GM19372 (cell line): ENCODE measurements around the gene BCL2A1.

ENCODE experiments used
- ATAC-seq: cut with Tn5 transposase; IDR thresholded peaks from one replicate; pipeline ENCODE4 v1.9.1; 2021; ENCODE audit warnings: mild to moderate bottlenecking, low read depth, moderate library complexity; ENCODE audit not compliant: unreplicated experiment

Gene BCL2A1

GRCh38 chr15:79990280-79990996, 19.4 kb upstream of the BCL2A1 start:
- ATAC-seq, result no peak

DNA sequence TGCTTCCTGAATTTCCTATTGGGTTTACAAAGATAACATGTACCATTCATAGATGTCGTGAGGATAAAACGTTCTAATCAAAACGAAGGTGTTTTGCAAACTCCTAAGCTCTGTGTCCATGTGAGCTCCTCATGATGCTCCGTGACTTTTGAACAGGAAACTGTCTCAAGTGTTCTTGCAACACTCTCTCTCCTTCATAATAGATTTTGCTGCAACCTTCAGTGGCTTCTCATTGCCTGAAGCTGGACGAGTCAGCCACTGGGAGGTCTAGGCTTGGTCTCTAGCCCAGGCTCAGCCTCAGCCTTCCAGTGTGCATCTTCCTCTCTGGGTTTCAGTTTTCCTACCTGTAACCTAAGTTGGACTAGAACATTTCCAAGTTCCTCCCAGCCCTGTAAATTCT, 18.7 kb upstream of the BCL2A1 start:
- no peak for ATAC-seq

DNA sequence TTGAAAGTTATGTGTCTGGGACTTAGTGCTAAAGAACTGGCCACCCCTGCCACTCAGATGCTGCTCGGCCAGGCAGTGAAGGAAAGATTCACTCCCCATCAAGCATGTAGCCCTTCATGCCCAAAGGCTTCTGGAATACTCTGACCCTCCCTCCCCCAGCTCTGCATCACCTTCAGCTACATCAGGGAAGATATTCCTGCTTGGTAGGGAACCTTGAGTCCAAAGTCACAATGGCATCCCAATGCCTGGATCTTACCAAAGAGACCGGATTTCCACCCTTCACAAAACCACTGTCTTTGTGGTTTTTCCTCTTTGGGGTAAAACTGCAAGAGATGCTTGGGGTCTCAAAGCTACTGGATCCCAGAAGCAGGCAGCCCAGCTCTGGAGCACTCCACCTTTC, 18.2 kb upstream of the BCL2A1 start:
- ATAC-seq, result no peak

DNA sequence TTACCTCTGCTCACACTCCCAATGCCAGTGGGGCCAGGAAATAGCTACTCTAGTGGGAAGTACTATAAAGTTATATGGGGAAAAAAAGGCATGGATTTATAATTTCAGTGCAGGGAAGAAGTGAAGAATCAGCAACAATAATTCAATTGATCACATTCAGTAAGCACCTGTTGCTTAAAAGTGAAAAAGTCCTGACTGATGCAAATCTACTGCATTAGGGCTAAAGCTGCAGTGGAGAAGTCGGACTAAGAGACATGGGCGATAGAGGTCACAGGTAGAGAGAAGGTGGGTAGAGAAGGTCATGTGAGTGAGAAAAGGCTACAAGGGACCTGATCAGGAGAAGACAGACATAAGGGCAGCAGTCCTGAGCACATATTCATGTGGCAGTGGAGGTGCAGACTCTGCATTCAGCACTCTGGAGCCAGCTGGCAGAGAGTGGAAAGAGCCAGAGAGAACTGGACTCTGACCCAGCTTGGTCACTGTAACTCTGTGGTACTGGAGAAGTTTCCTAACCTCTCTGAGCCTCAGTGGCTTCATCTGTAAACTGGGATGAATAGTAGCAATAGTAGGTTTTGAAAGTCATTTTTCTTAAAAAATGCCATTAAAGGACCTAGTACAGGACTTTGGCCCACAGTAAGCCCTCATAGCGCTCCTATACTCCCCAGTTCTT, 17.6 kb upstream of the BCL2A1 start:
- ATAC-seq, result no peak

DNA sequence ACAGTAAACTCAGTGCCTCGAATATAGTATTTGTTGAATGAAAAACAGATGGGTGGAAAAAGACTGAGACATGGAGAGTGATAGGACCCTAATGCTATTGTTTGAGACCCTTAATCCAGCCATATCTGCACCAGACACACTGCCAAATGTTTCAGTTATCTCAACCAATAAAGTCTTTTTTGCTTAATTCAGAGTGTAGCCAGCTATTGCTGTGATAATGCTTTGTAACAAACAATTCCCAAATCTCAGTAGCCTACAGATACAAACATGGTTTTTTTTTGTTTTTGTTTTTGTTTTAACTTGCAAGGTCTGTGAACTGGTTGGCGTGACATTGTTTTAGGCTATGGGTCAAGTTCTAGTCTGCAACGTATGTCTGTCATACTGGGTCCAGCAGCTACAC, 17.0 kb upstream of the BCL2A1 start:
- ATAC-seq, result no peak

GRCh38 chr15:79987569-79987955, 16.6 kb upstream of the BCL2A1 start:
- ATAC-seq, result no peak

DNA sequence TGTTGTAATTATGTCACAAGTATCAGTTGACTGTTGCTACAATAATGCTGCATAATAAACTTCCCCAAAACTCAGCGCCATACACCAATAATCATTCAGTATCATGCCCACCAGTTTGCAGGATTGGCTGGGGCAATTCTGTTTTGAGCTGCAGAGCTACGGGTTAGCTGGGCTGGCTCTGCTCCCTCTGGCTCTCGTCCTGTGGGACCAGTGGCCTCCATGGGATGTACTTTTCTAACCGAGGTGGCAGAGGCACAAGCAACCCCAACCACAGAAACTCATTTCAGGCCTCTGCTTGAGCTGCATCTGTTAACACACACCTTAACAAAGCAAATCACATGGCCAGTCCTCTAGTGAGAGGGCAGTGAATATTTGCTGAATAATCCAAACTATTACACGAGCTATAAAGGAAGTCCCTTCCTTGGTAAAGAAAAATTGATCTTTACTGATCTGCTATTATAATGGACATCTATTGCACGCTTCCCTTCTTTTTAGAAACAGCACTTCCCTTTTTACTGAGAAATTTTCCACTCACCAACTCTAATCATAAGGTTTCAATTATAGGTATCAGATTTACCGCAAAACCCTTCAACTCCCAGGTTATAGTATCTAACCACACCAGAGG, 10.9 kb upstream of the BCL2A1 start:
- ATAC-seq, result no peak

- no peak for ATAC-seq
Observed at GRCh38 chr15:79978655-79979514, 7.9 kb upstream of the BCL2A1 start.

DNA sequence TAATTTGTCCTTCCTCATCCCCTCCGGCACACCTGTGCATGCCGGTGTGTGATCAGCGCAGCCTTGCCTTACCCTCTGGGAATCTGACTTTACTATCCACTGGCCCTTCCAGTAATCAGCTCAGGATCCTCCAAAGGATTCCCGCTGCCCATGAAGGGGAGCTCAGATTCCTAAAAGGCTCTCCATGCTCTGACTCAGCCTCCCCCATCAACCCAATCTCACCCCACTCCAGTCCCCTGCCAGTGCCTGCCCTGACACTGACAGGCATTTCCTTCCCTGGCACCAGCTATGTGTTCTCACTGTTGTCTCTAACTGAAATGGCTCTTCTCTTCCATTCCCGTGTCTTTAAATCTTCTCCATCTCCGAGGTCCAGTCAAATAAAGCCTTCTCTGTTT, 7.3 kb upstream of the BCL2A1 start:
- ATAC-seq, result no peak

DNA sequence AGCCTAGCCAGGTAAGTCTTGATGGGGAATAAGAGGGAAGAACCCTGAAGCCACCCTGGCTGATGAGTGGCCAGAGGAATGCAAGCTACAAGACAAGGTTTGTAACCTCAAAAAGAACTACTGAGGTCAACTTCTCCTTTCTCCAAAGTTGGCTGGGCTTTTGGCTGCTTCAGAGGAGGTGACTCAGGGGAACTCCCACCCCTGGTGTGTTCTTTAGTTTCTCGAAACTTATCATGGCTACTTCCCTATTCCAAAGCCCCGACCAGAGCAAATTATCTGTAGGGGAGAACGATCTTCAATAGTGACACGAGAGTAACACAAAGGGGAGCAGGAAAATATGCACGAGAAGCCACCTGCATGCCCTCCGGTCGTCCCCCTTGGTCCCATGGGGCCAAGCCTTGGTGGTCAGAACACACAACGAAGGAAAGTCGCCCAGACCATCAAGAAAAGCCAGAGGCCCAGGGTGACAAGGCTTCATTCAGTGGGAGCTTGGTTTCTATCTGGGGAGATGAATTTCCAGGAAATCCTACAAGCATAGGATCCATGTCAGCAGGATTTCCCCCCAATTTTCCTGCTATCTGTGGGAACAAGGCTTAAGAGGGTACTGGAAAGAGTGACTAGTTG, 6.5 kb upstream of the BCL2A1 start:
- peak; percentile 44 for ATAC-seq

DNA sequence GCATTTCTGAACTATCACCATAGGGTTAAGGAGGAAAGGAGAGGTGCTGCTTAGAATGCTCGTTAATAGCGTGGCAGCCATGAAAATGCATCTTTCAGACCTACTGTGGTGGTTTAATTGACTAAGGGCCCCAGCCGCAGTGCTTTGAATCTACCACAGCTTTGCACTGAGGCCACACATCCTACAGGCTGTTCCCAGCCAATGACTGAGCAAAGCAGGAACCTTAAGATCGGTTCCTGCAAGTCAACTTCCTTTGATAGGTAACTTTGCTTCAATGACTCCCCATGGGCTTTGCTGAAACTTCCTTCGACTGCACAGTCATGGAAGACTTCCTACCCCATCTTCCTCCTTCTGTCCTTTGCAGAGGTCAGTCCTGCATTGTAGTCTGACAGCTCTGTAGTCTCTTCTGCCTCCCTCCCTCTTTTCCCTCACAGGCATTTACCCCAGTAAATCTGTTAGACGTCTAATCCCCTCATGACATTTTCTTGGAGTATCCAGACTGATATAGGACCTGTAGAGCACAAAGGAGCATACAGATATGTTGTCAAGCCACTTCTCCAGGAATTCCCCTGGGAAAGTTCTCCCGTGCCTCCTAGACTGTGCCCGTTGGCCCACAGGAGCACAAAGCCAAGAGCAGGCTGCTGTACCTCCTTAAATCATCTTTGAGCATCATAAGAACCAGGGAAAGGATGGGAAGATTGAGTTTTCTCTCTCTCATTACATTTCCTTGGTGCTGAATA, 2.6 kb upstream of the BCL2A1 start:
- no peak for ATAC-seq

DNA sequence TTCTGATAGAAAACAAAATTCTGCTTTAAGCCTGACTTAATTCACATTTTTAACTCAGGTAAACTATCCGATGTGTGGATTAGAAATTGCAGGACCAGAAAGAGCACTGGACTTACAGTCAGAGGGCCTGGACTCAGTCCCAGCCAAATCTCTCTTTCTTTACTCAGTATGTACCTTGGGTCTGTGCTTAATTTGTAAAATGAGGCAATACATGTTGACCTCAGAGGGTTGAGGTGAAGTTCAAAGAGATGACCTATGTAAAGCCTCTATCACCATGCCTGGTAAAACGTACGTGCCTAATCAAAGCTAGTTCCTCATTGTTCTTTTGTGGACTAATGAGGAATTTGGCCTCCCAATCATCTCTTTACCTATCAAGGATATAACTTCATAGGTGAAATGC, 1.9 kb upstream of the BCL2A1 start:
- ATAC-seq, result no peak

DNA sequence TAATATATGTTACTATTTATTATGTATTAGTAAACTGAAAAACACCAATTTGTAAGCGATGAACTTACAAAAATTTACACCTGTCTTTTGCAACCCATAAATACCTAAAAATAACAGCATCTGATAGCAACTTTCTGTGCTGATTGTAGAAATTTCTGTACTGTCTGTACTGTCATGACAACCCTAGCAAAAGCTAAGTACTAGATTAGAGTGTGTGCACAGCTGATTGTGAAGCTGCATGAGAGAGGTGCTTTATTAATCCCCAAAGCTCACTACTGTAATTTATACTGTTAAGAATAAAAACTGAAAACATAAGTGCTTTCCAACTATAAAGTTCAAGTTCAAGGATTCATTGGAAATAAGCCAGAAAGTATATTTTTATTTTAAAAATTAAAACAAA, 815 bp downstream of the BCL2A1 start:
- ATAC-seq, result no peak

DNA sequence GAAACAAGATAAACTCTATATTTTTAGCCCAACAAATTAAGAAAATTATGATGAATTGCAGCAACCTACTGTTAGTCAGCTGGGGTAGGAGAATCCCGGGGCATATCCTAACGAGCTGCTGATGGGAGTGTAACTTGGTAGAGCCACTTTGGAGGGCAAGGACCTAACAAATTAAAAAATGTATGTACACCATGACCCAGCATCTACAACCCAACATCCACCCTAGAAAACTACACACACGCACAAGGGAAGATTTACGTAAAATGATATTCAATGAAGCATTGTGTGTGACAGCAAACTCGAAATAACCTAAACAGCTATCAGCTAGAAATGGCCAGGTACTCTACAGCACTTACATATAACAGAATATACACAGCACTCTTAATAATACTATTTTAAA, 1.9 kb downstream of the BCL2A1 start:
- ATAC-seq, result no peak

- ATAC-seq, result no peak
Observed at GRCh38 chr15:79967298-79968182, 3.5 kb downstream of the BCL2A1 start.

DNA sequence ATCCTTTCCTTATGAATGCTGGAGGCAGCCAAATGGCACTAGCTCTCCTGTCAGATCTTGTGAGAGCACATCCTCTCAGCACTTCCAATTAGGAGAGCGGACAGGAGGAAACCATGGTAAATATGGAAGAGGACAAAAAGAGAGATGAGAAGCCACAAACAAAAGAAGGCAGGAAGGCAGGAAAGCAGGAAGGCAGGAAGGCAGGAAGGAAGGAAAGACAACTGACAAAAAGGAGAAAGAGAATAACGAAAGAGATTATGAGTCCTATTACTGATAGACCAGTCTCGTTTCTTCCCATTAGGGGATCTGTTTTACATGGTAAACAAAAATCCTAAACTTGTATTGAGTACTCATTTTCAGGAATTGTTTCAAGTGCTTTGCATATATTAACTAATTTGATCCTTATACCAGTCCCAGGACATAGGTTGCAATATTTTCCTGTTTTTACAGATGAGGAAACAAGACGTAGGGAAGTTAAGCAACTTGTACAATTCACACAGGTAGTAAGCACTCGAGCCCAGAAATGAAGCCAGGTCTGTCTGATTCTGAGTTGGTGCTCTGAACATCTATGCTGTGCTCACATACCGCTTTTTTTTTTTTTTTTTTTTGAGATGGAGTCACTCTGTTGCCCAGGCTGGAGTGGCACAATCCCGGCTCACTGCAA, 4.2 kb downstream of the BCL2A1 start:
- ATAC-seq, result no peak

GRCh38 chr15:79965846-79966630, 5.0 kb downstream of the BCL2A1 start:
- ATAC-seq, result no peak
